Activated B cell treated with CpG ODN at 0.5 μM for 24 hours (primary cell): ENCODE measurements around the gene ZNF132. TPM values are rescaled to one million over a fixed set of nuclear protein-coding genes. Genes with fewer than 3 reads are reported as not detected.
"Not testable (repeated sequence)": the region's sequence is repeated elsewhere in the genome, so short reads cannot be mapped to it uniquely, and the experiment has no call there.

Source experiments
- ATAC-seq: fragments of 200-7000 bp; cut with Tn5 transposase; one replicate; pipeline ENCODE4 v1.10.0; 2021; ENCODE audit warnings: low read depth, mild to moderate bottlenecking, moderate library complexity
- CTCF ChIA-PET: fragments of 350-600 bp; sonication (Branson Sonifier 250); formaldehyde crosslinking; loops from one replicate; lab custom pipeline; 2021; ENCODE audit warnings: antibody characterized with exemption; lab: Charles Lee
- POLR2A ChIA-PET: fragments of 350-600 bp; sonication (Branson Sonifier 250); formaldehyde crosslinking; loops from one replicate; lab custom pipeline; 2021; ENCODE audit warnings: antibody characterized with exemption; lab: Charles Lee
- DNase-seq: peaks from one replicate; pipeline ENCODE4 v3.0.0; 2022
- H3K27ac Mint-ChIP-seq: one replicate; pipeline ENCODE4 v1.8.0; 2020; ENCODE audit warnings: mixed read lengths
- H3K27me3 Mint-ChIP-seq: one replicate; pipeline ENCODE4 v1.8.0; 2021; ENCODE audit warnings: mixed read lengths
- H3K36me3 Mint-ChIP-seq: one replicate; pipeline ENCODE4 v1.8.0; 2021; ENCODE audit warnings: low read depth, mixed read lengths
- H3K4me1 Mint-ChIP-seq: one replicate; pipeline ENCODE4 v1.8.0; 2021; ENCODE audit warnings: mixed read lengths
- H3K4me3 Mint-ChIP-seq: one replicate; pipeline ENCODE4 v1.8.0; 2020; ENCODE audit warnings: mild to moderate bottlenecking, mixed read lengths
- H3K9me3 Mint-ChIP-seq: one replicate; pipeline ENCODE4 v1.8.0; 2020; ENCODE audit warnings: mixed read lengths
- CTCF ChIP-seq: fragments of 200-600 bp; IDR thresholded peaks from one replicate; pipeline ENCODE4 v1.8.0; 2022; ENCODE audit warnings: antibody characterized with exemption, mild to moderate bottlenecking
- intact Hi-C: fragments of 100-400 bp; cut with micrococcal nuclease; formaldehyde crosslinking; loops from one replicate; pipeline ENCODE4 v1.15.1; 2024
- total RNA-seq: library from RNA; stranded (reverse); gene quantifications from 2 replicates; pipeline ENCODE4 v1.2.3, GENCODE V29; 2022

Gene ZNF132
- total RNA-seq, 1 donor from 2014 or later: 10.4 TPM

GRCh38 chr19:58473775-58474174 is 33.8 kb upstream of the ZNF132 start:
- Mint-ChIP-seq H3K36me3 (peaks cover 29% of the 10 kb centered on the region), H3K4me3 (no peak overlapping the region), H3K4me1 (peaks cover 23% of the 10 kb centered on the region), H3K9me3 (no peaks in the 10 kb centered on the region), H3K27me3 (no peaks in the 10 kb centered on the region), H3K27ac (peak overlapping the region; percentile 56)
- no peak for DNase-seq
- ChIA-PET CTCF (no interaction called here), POLR2A (no interaction called here)
- no peak for TF ChIP-seq CTCF
- no peak for ATAC-seq
- intact Hi-C loops: no loop called here

GRCh38 chr19:58471736-58472135 is 31.8 kb upstream of the ZNF132 start:
- CTCF ChIA-PET: no interaction called here
- intact Hi-C loops: no loop called here
- H3K27ac Mint-ChIP-seq: no peak overlapping the region
- ATAC-seq (no peak), DNase-seq (no peak)
- H3K4me3 Mint-ChIP-seq: no peak overlapping the region
- no peak for TF ChIP-seq CTCF
- POLR2A ChIA-PET: no interaction called here
- H3K4me1 Mint-ChIP-seq: peaks cover 34% of the 10 kb centered on the region
- H3K27me3 Mint-ChIP-seq: no peaks in the 10 kb centered on the region
- H3K9me3 Mint-ChIP-seq: no peaks in the 10 kb centered on the region
- peaks cover 29% of the 10 kb centered on the region for H3K36me3 Mint-ChIP-seq

- CTCF ChIA-PET, H3K27ac Mint-ChIP-seq: not testable (repeated sequence)
- H3K4me1 Mint-ChIP-seq: peaks cover 35% of the 10 kb centered on the region
Observed at GRCh38 chr19:58470837-58471543, 31.0 kb upstream of the ZNF132 start.

GRCh38 chr19:58469241-58470013 is 29.5 kb upstream of the ZNF132 start:
- POLR2A ChIA-PET: interaction anchor here (0.5 to 1.3 kb wide), 3 partner anchors 18 to 286 kb away, joined by 3 to 5 read pairs (median 4); partner anchors contain the start of genes ZNF274 and ZNF324B
- DNase-seq: no peak
- Mint-ChIP-seq H3K9me3 (no peaks in the 10 kb centered on the region), H3K4me1 (peaks cover 26% of the 10 kb centered on the region), H3K27ac (no peak overlapping the region), H3K36me3 (peaks cover 26% of the 10 kb centered on the region), H3K27me3 (no peaks in the 10 kb centered on the region), H3K4me3 (peak overlapping the region; percentile 19)
- CTCF ChIA-PET: interaction anchor here (1.5 kb wide), 1 partner anchor 62 kb away, joined by 3 read pairs; no protein-coding TSS in a partner anchor
- intact Hi-C loops: no loop called here
- no peak for ATAC-seq
- TF ChIP-seq CTCF: no peak

More at GRCh38 chr19:58470837-58471543, 31.0 kb upstream of the ZNF132 start:
- POLR2A ChIA-PET, H3K27me3 Mint-ChIP-seq, intact Hi-C loops, H3K4me3 Mint-ChIP-seq, H3K9me3 Mint-ChIP-seq, DNase-seq, ATAC-seq: not testable (repeated sequence)
- peaks cover 29% of the 10 kb centered on the region for H3K36me3 Mint-ChIP-seq

GRCh38 chr19:58468216-58468839 is 28.4 kb upstream of the ZNF132 start:
- Mint-ChIP-seq H3K4me3 (peak overlapping the region; percentile 81), H3K36me3 (peaks cover 26% of the 10 kb centered on the region), H3K27ac (no peak overlapping the region), H3K9me3 (no peaks in the 10 kb centered on the region), H3K27me3 (no peaks in the 10 kb centered on the region), H3K4me1 (peaks cover 26% of the 10 kb centered on the region)
- TF ChIP-seq CTCF: no peak
- intact Hi-C loops: no loop called here
- ChIA-PET CTCF (interaction anchor here (1.5 kb wide), 1 partner anchor 61 kb away, joined by 3 read pairs; no protein-coding TSS in a partner anchor), POLR2A (interaction anchor here (1.2 to 1.3 kb wide), 2 partner anchors 17 to 31 kb away, joined by 3 to 4 read pairs; partner anchors contain the start of gene ZNF324B)
- no peak for DNase-seq
- ATAC-seq: no peak
